ENCODE results near the gene SH3GL2. TPM values are rescaled to one million over a fixed set of nuclear protein-coding genes. Genes with fewer than 3 reads are reported as not detected.

Gene SH3GL2
- total and polyA plus RNA-seq, 2 donors (not counting 1 experiment from before 2014, with no cell fraction given) = not detected

GRCh38 chr9:17597977-17598376, 19.1 kb downstream of the SH3GL2 start:
- H3K36me3 ChIP-seq (replicated peaks in 1 of 2; ENCODE audit: control extremely low read depth in 1 of 2, control insufficient read depth in 1 of 2, extremely low read depth in 1 of 2, insufficient read depth in 2 of 2, low read length in 1 of 2) = no peaks in the 10 kb centered on the region
- ChIA-PET POLR2A (no interaction called here), CTCF (no interaction called here)
- 20% methylated on average over 1 of the region's 3 CpGs for WGBS (ENCODE audit: insufficient coverage)
- no peaks in the 10 kb centered on the region for H3K79me2 ChIP-seq (ENCODE audit: control insufficient read depth, insufficient read depth, low read length)
- H3K4me1 Mint-ChIP-seq = no peaks in the 10 kb centered on the region
- no peaks in the 10 kb centered on the region for H4K20me1 ChIP-seq (ENCODE audit: control insufficient read depth, insufficient read depth, low read length, poor library complexity, severe bottlenecking)
- H3K27me3 ChIP-seq (replicated peaks in 1 of 4; ENCODE audit: control extremely low read depth in 1 of 4, control insufficient read depth in 3 of 4, insufficient read depth in 4 of 4, low read length in 3 of 4) = no peaks in the 10 kb centered on the region
- H3K4me2 ChIP-seq (replicated peaks; ENCODE audit: low read depth, low read length, poor library complexity, severe bottlenecking) = no peak overlapping the region
- no peaks in the 10 kb centered on the region for H3K9me3 Mint-ChIP-seq (ENCODE audit: insufficient read depth)
- H3K9ac ChIP-seq (ENCODE audit: low read length) = no peak overlapping the region
- H2AFZ ChIP-seq (ENCODE audit: insufficient read depth, low read depth, low read length, poor library complexity, severe bottlenecking) = no peak overlapping the region
- no peaks in the 10 kb centered on the region for H3K4me1 ChIP-seq (ENCODE audit: control insufficient read depth in 2 of 2, insufficient read depth in 2 of 2, low read length in 2 of 2)
- no peaks in the 10 kb centered on the region for H3K27me3 Mint-ChIP-seq
- TF ChIP-seq EZH2 (IDR thresholded peaks at IDR 0.05; ENCODE audit: borderline replicate concordance, insufficient read depth, low read depth, low read length, poor library complexity, severe bottlenecking) = no peak
- no peak for TF ChIP-seq CTCF (IDR thresholded peaks at IDR 0.05)
- no peak overlapping the region for H3K4me3 ChIP-seq (ENCODE audit: control extremely low read depth in 1 of 5, extremely low read depth in 1 of 5, insufficient read depth in 1 of 5, low read depth in 2 of 5, low read length in 4 of 5)
- no peak overlapping the region for H3K27ac ChIP-seq (ENCODE audit: low read length in 2 of 2)
- no peaks in the 10 kb centered on the region for H3K9me3 ChIP-seq (ENCODE audit: control extremely low read depth in 1 of 3, control insufficient read depth in 2 of 3, insufficient read depth in 1 of 3, low read length in 2 of 3)
- intact Hi-C loops (cut with micrococcal nuclease) = no loop called here
- H3K4me3 Mint-ChIP-seq = no peak overlapping the region
- ATAC-seq (ENCODE audit: low read depth) = no peak
- no peak for DNase-seq
- H3K27ac Mint-ChIP-seq = no peak overlapping the region

GRCh38 chr9:17600962-17601593, 22.2 kb downstream of the SH3GL2 start:
- Histone ChIP-seq H3K9ac (ENCODE audit: low read length) (no peak overlapping the region), H3K27me3 (replicated peaks in 1 of 4; ENCODE audit: control extremely low read depth in 1 of 4, control insufficient read depth in 3 of 4, insufficient read depth in 4 of 4, low read length in 3 of 4) (no peaks in the 10 kb centered on the region), H3K27ac (ENCODE audit: low read length in 2 of 2) (no peak overlapping the region), H3K9me3 (ENCODE audit: control extremely low read depth in 1 of 3, control insufficient read depth in 2 of 3, insufficient read depth in 1 of 3, low read length in 2 of 3) (no peaks in the 10 kb centered on the region), H3K79me2 (ENCODE audit: control insufficient read depth, insufficient read depth, low read length) (no peaks in the 10 kb centered on the region), H3K4me2 (replicated peaks; ENCODE audit: low read depth, low read length, poor library complexity, severe bottlenecking) (no peak overlapping the region), H2AFZ (ENCODE audit: insufficient read depth, low read depth, low read length, poor library complexity, severe bottlenecking) (no peak overlapping the region), H3K36me3 (replicated peaks in 1 of 2; ENCODE audit: control extremely low read depth in 1 of 2, control insufficient read depth in 1 of 2, extremely low read depth in 1 of 2, insufficient read depth in 2 of 2, low read length in 1 of 2) (no peaks in the 10 kb centered on the region), H4K20me1 (ENCODE audit: control insufficient read depth, insufficient read depth, low read length, poor library complexity, severe bottlenecking) (no peaks in the 10 kb centered on the region), H3K4me1 (ENCODE audit: control insufficient read depth in 2 of 2, insufficient read depth in 2 of 2, low read length in 2 of 2) (no peaks in the 10 kb centered on the region), H3K4me3 (ENCODE audit: control extremely low read depth in 1 of 5, extremely low read depth in 1 of 5, insufficient read depth in 1 of 5, low read depth in 2 of 5, low read length in 4 of 5) (no peak overlapping the region)
- ChIA-PET POLR2A (no interaction called here), CTCF (no interaction called here)
- TF ChIP-seq CTCF (IDR thresholded peaks at IDR 0.05) = no peak
- TF ChIP-seq EZH2 (IDR thresholded peaks at IDR 0.05; ENCODE audit: borderline replicate concordance, insufficient read depth, low read depth, low read length, poor library complexity, severe bottlenecking) = no peak
- ATAC-seq (ENCODE audit: low read depth) (no peak), DNase-seq (no peak)
- intact Hi-C loops (cut with micrococcal nuclease) = no loop called here
- Mint-ChIP-seq H3K9me3 (ENCODE audit: insufficient read depth) (no peaks in the 10 kb centered on the region), H3K4me1 (no peaks in the 10 kb centered on the region), H3K27ac (no peak overlapping the region), H3K27me3 (no peaks in the 10 kb centered on the region), H3K4me3 (no peak overlapping the region)
- 63% methylated on average over 3 of the region's 5 CpGs for WGBS (ENCODE audit: insufficient coverage)
